Purkinje cell (primary cell): ENCODE data around the gene PIGH. TPM values are rescaled to one million over a fixed set of nuclear protein-coding genes. Genes with fewer than 3 reads are reported as not detected.

Experiments
- polyA plus RNA-seq: library from polyadenylated mRNA; unstranded; fragments of >200 nt; fragmentation: Nextera tagmentation; gene quantifications from 2 replicates; pipeline ENCODE4 v1.2.1, GENCODE V29; 2014

PIGH gene
- polyA plus RNA-seq = 56.1 and 69.2 TPM in 2 replicates

DNA sequence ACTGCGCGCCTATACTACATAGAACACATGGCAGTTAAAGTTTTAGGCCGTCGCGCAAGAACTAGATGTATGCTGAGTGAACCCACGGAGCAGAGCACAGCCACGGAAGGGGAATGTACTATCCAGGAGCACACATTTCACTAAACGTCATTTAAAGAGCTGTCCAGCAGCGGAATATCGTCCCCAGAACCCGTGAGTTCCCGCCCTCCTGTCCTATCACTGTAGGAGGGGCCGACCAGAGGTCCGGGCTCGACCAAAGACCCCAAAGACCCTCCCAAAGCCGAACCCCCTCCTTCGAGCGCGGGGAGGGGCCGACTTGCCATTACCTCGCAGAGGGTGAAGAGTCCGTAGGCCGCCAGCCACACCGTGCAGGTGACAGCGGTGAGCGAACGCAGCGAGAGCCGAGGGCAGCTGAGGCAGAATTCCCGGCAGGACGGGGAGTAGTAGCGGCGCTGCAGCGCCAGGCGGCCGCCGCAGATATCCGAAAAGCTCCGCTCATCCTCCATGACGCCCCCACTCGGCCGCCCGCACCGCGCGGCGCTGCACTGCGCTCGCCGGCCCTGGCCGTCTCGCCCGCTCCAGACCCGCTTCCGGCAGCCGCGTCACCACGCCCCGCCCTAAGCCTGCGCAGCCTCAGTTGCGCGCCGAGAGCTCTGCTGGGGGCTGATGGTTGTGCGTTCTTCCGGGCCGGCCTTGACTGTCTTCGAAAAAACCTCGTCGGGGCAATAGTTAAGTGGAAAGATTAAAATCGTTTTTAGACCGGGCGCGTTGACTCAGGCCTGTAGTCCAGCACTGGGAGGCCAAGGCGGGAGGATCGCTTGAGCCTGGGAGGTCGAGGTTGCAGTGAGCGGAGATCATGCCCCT is at the start of gene PIGH:
Gene PIGH (minus strand): TSS at position 571 of the 864 bp plus-strand sequence. CDS start 65 bp downstream, at position 506.

GRCh38 chr14:67619446-67620216 is 19.6 kb upstream of the PIGH start, which contains the start of gene ARG2:
ARG2 (plus strand) TSS chr14:67619920; CDS start chr14:67619978, 58 bp downstream.

Other genes with a start within 250 kb of the PIGH start
- 475 and 827 TPM in 2 replicates for gene ATP6V1D, start 240.5 kb downstream of the PIGH start, polyA plus RNA-seq
- gene EIF2S1, start 239.9 kb downstream of the PIGH start, polyA plus RNA-seq = 203 and 226 TPM in 2 replicates
- not detected in 2 replicates for gene PLEK2, start 188.1 kb downstream of the PIGH start, polyA plus RNA-seq
- 1.2 and 2.0 TPM in 2 replicates for gene TMEM229B, start 111.5 kb downstream of the PIGH start, polyA plus RNA-seq
- gene PLEKHH1, start 67.0 kb downstream of the PIGH start, polyA plus RNA-seq = 3.3 and 4.6 TPM in 2 replicates
- 40.1 and 51.2 TPM in 2 replicates for gene ARG2, start 19.7 kb upstream of the PIGH start, polyA plus RNA-seq
- 28.1 and 35.9 TPM in 2 replicates for gene VTI1B, start 74.4 kb upstream of the PIGH start, polyA plus RNA-seq
- gene RDH11, start 95.5 kb upstream of the PIGH start, polyA plus RNA-seq = 71.4 and 106 TPM in 2 replicates
- 17.1 and 21.6 TPM in 2 replicates for gene RDH12, start 101.6 kb upstream of the PIGH start, polyA plus RNA-seq
- 1.1 and 3.3 TPM in 2 replicates for gene ZFYVE26, start 216.3 kb upstream of the PIGH start, polyA plus RNA-seq
- 5.8 and 12.0 TPM in 2 replicates for gene RAD51B, start 219.5 kb upstream of the PIGH start, polyA plus RNA-seq